SH-SY5Y (cell line): ENCODE data around the gene ANKK1.

ENCODE experiments used
- GATA2 ChIP-seq: IDR thresholded peaks from 2 replicates; pipeline ENCODE4 v1.6.1; 2011; ENCODE audit warnings: mild to moderate bottlenecking, low read depth, low read length
- GATA3 ChIP-seq: IDR thresholded peaks from 2 replicates; pipeline ENCODE4 v1.6.1; 2011; ENCODE audit warnings: low read depth, mild to moderate bottlenecking, low read length, moderate library complexity

DNA sequence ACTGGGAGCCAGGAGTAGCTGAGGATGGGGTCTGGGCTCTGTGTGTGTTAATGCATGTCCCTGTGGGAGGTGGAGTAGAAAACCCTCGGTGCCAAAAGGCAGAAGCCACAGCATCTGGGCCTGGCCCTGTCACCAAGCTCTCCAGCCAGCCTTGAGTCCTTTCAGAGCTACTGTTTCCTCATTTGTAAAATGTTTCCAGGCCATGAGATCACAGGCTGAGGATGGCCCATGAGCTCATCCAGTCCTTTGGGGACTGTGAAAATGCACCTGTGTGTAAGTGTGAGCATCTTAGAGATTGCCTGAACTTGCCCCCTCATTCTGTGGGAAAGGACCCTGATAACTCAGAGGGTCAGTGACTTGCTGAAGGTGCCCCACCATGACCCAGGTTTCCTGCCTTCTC, 9.1 kb downstream of the ANKK1 start:
- TF ChIP-seq GATA2 (no peak), GATA3 (no peak)
